Measurements from ENCODE around the gene EFCAB6. TPM values are rescaled to one million over a fixed set of nuclear protein-coding genes. Genes with fewer than 3 reads are reported as not detected.

The EFCAB6 gene
- polyA plus RNA-seq, 3 donors: not detected

GRCh38 chr22:43539572-43540528, 272.3 kb downstream of the EFCAB6 start:
- H3K27me3 Mint-ChIP-seq (ENCODE audit: low read depth in 3 of 3): peaks cover 6 to 9% (median 8%) of the 10 kb centered on the region in 3 donors
- no peaks in the 10 kb centered on the region for H3K36me3 Mint-ChIP-seq
- H3K4me3 Mint-ChIP-seq: no peak overlapping the region

DNA sequence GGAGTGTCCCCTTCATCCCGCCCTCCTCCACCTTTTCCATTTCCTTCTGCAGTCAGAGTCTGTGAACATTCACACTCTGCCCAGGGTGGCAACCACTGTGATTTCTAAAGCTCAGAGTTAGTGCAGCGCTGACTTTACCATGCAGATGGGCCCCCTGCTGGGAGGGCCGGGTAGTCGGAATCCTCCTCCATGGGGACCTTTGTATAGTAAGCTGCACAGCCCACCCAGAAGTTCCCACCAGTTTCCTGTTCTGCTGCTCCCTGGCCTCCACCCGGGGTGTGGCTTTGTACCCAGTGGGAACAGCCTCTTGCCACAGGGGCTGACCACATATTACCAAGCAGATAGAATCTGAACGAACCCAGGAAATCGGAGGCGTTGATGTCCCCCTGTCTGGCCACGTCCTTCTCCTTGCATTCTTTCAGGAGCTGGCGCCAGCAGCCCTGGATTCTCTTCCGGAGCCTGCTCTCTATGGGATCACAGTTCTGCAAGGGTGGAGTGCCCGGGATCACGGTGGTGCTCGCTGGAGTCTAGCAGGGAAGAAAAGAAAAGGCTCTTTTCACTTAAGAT, 275.0 kb downstream of the EFCAB6 start:
- no peaks in the 10 kb centered on the region for H3K36me3 ChIP-seq (replicated peaks in 1 of 2; ENCODE audit: control insufficient read depth in 1 of 2, insufficient read depth in 2 of 2, low read length in 2 of 2)
- Mint-ChIP-seq H3K4me3 (no peak overlapping the region), H3K9me3 (peaks cover 0 to 2% (median 0%) of the 10 kb centered on the region in 7 donors), H3K36me3 (no peaks in the 10 kb centered on the region), H3K4me1 (no peaks in the 10 kb centered on the region), H3K27me3 (ENCODE audit: low read depth in 3 of 3) (peaks cover 7 to 9% (median 7%) of the 10 kb centered on the region in 3 donors), H3K27ac (no peak overlapping the region)
- H3K4me1 ChIP-seq (ENCODE audit: control insufficient read depth in 1 of 2, insufficient read depth in 2 of 2, low read length in 2 of 2): no peaks in the 10 kb centered on the region
- intact Hi-C loops (cut with micrococcal nuclease): no loop called here
- 68% methylated on average over 10 of the region's 14 CpGs for WGBS (ENCODE audit: insufficient coverage)
- DNase-seq: no peak
- TF ChIP-seq, protein P1, sequence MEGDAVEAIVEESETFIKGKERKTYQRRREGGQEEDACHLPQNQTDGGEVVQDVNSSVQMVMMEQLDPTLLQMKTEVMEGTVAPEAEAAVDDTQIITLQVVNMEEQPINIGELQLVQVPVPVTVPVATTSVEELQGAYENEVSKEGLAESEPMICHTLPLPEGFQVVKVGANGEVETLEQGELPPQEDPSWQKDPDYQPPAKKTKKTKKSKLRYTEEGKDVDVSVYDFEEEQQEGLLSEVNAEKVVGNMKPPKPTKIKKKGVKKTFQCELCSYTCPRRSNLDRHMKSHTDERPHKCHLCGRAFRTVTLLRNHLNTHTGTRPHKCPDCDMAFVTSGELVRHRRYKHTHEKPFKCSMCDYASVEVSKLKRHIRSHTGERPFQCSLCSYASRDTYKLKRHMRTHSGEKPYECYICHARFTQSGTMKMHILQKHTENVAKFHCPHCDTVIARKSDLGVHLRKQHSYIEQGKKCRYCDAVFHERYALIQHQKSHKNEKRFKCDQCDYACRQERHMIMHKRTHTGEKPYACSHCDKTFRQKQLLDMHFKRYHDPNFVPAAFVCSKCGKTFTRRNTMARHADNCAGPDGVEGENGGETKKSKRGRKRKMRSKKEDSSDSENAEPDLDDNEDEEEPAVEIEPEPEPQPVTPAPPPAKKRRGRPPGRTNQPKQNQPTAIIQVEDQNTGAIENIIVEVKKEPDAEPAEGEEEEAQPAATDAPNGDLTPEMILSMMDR (IDR thresholded peaks at IDR 0.05): no peak
- H2AFZ ChIP-seq (ENCODE audit: insufficient read depth, low read depth, low read length, poor library complexity, severe bottlenecking): no peak overlapping the region
- H3K27me3 ChIP-seq (ENCODE audit: control insufficient read depth in 2 of 2, insufficient read depth in 2 of 2, low read length in 2 of 2): no peaks in the 10 kb centered on the region
- no peak overlapping the region for H3K9ac ChIP-seq (ENCODE audit: insufficient read depth, low read length, poor library complexity, severe bottlenecking)
- H4K20me1 ChIP-seq (ENCODE audit: insufficient read depth, low read length): no peaks in the 10 kb centered on the region
- no peak overlapping the region for H3K27ac ChIP-seq (ENCODE audit: low read depth in 1 of 2, low read length in 2 of 2)
- no peaks in the 10 kb centered on the region for H3K79me2 ChIP-seq (ENCODE audit: insufficient read depth, low read length)
- no peak overlapping the region for H3K4me3 ChIP-seq (replicated peaks in 1 of 3; ENCODE audit: low read depth in 2 of 3, low read length in 3 of 3)
- no peaks in the 10 kb centered on the region for H3K9me3 ChIP-seq (replicated peaks in 1 of 2; ENCODE audit: control insufficient read depth in 1 of 2, insufficient read depth in 1 of 2, low read length in 2 of 2)
- no peak overlapping the region for H3K4me2 ChIP-seq (replicated peaks; ENCODE audit: extremely low read depth, low read length, poor library complexity, severe bottlenecking)

More at GRCh38 chr22:43539572-43540528, 272.3 kb downstream of the EFCAB6 start:
- H3K27ac ChIP-seq (ENCODE audit: low read depth in 1 of 2, low read length in 2 of 2): no peak overlapping the region
- Mint-ChIP-seq H3K4me1 (no peaks in the 10 kb centered on the region), H3K27ac (peak overlapping the region in 1 of 7 donors; percentile 81), H3K9me3 (peaks cover 0 to 2% (median 0%) of the 10 kb centered on the region in 7 donors)
- no peak overlapping the region for H3K9ac ChIP-seq (ENCODE audit: insufficient read depth, low read length, poor library complexity, severe bottlenecking)
- H3K36me3 ChIP-seq (replicated peaks in 1 of 2; ENCODE audit: control insufficient read depth in 1 of 2, insufficient read depth in 2 of 2, low read length in 2 of 2): no peaks in the 10 kb centered on the region
- no peaks in the 10 kb centered on the region for H3K9me3 ChIP-seq (replicated peaks in 1 of 2; ENCODE audit: control insufficient read depth in 1 of 2, insufficient read depth in 1 of 2, low read length in 2 of 2)
- no peaks in the 10 kb centered on the region for H3K27me3 ChIP-seq (ENCODE audit: control insufficient read depth in 2 of 2, insufficient read depth in 2 of 2, low read length in 2 of 2)
- DNase-seq: no peak
- H3K4me3 ChIP-seq (replicated peaks in 1 of 3; ENCODE audit: low read depth in 2 of 3, low read length in 3 of 3): no peak overlapping the region
- H2AFZ ChIP-seq (ENCODE audit: insufficient read depth, low read depth, low read length, poor library complexity, severe bottlenecking): no peak overlapping the region
- WGBS (ENCODE audit: insufficient coverage): 92% methylated on average over 28 of the region's 31 CpGs
- H3K79me2 ChIP-seq (ENCODE audit: insufficient read depth, low read length): no peaks in the 10 kb centered on the region
- H3K4me2 ChIP-seq (replicated peaks; ENCODE audit: extremely low read depth, low read length, poor library complexity, severe bottlenecking): no peak overlapping the region
- no peaks in the 10 kb centered on the region for H4K20me1 ChIP-seq (ENCODE audit: insufficient read depth, low read length)
- no peaks in the 10 kb centered on the region for H3K4me1 ChIP-seq (ENCODE audit: control insufficient read depth in 1 of 2, insufficient read depth in 2 of 2, low read length in 2 of 2)
- intact Hi-C loops (cut with micrococcal nuclease): no loop called here
- TF ChIP-seq, protein P1 (IDR thresholded peaks at IDR 0.05): no peak

Measured in CD14-positive monocyte (primary cell).